Measurements from ENCODE around the gene IMPACT. TPM values are rescaled to one million over a fixed set of nuclear protein-coding genes. Genes with fewer than 3 reads are reported as not detected.

Gene IMPACT

GRCh38 chr18:24502667-24503523, 76.4 kb downstream of the IMPACT start:
- H2BK5ac ChIP-seq (ENCODE audit: low read depth, low read length, poor library complexity, severe bottlenecking), result no peak overlapping the region
- H3K4me1 ChIP-seq (ENCODE audit: control insufficient read depth, insufficient read depth, low read depth, low read length), result no peaks in the 10 kb centered on the region
- no peak overlapping the region for H2BK12ac ChIP-seq (ENCODE audit: low read length in 2 of 2)
- no peak overlapping the region for H3K9ac ChIP-seq (ENCODE audit: low read length)
- 89% methylated on average over 7 of the region's 7 CpGs for WGBS
- no peak overlapping the region for H3K23ac ChIP-seq (ENCODE audit: low read length in 2 of 2)
- no peak overlapping the region for H2BK15ac ChIP-seq (ENCODE audit: low read depth, poor library complexity, severe bottlenecking)
- H2BK120ac ChIP-seq (ENCODE audit: low read depth, low read length), result no peak overlapping the region
- no peak overlapping the region for H2AFZ ChIP-seq (ENCODE audit: low read depth, low read length)
- peaks cover 0 to 8% of the 10 kb centered on the region in 2 experiments for H3K27me3 ChIP-seq (ENCODE audit: control insufficient read depth in 1 of 2, insufficient read depth in 1 of 2, low read length in 2 of 2)
- no peaks in the 10 kb centered on the region for H3K36me3 ChIP-seq (ENCODE audit: control insufficient read depth in 1 of 2, insufficient read depth in 2 of 2, low read depth in 1 of 2, low read length in 2 of 2)
- no peaks in the 10 kb centered on the region for H3K9me3 ChIP-seq (ENCODE audit: control insufficient read depth, low read length)
- no peak overlapping the region for H3K27ac ChIP-seq (ENCODE audit: low read length, poor library complexity, severe bottlenecking)
- no peak overlapping the region for H3K14ac ChIP-seq (ENCODE audit: low read length in 2 of 2)
- H4K91ac ChIP-seq (ENCODE audit: low read length), result no peak overlapping the region
- H3K18ac ChIP-seq (ENCODE audit: low read depth in 1 of 2, low read length in 2 of 2), result no peak overlapping the region
- H3K4me2 ChIP-seq (ENCODE audit: low read length, poor library complexity, severe bottlenecking), result no peak overlapping the region
- no peak for DNase-seq
- no peaks in the 10 kb centered on the region for H3K79me1 ChIP-seq (replicated peaks; ENCODE audit: low read length, poor library complexity, severe bottlenecking)
- H3K4ac ChIP-seq (ENCODE audit: low read depth in 1 of 2, low read length in 2 of 2), result no peak overlapping the region
- no peak overlapping the region for H3K4me3 ChIP-seq (ENCODE audit: insufficient read depth in 1 of 2, low read depth in 1 of 2, low read length in 2 of 2)
- H4K8ac ChIP-seq (ENCODE audit: low read length), result no peak overlapping the region
- no peak overlapping the region for H2AK5ac ChIP-seq (ENCODE audit: low read length, severe bottlenecking)

Small RNA genes within 50 kb of the gene (small RNA-seq; reads per million reads assigned to genes)
- not detected for gene RF00019 (ENCODE audit: low read depth)

All from mesenchymal stem cell (in vitro differentiated cells and primary cell).